ENCODE data around the gene APOH. TPM values are rescaled to one million over a fixed set of nuclear protein-coding genes. Genes with fewer than 3 reads are reported as not detected.

The APOH gene
- total RNA-seq, 2 experiments from 2014 or later = not detected

DNA sequence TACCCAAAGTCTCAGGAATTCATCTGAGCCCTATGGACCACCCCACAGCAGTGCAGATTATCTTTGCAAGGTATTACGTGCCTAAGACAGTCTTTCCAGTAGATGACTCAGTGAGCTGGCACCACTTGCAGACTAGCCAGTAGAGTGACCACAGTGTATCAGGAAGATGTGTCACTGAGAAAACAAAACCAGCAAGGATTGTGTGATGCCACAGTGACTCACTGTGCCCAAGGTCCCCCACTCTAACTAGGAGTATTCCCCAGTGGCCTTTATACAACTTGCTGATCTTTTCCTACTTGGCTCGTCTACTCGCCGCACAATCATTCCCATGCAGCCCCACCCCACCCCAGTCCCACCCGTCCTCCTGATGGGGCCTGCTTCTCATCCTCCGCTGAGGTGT lies 46.4 kb upstream of the APOH start:
- H3K27me3 Mint-ChIP-seq = no peaks in the 10 kb centered on the region
- no peaks in the 10 kb centered on the region for H3K9me3 Mint-ChIP-seq
- Histone ChIP-seq H3K9me3 (ENCODE audit: control insufficient read depth in 1 of 2, insufficient read depth in 1 of 2, low read length in 2 of 2) (peaks cover 0 to 4% of the 10 kb centered on the region in 2 experiments), H3K36me3 (ENCODE audit: insufficient read depth, low read length) (no peaks in the 10 kb centered on the region), H3K27ac (ENCODE audit: low read depth in 1 of 2, low read length in 2 of 2) (no peak overlapping the region), H3K4me1 (ENCODE audit: insufficient read depth, low read length) (no peaks in the 10 kb centered on the region), H3K27me3 (ENCODE audit: control insufficient read depth in 1 of 2, insufficient read depth in 2 of 2, low read length in 2 of 2) (no peaks in the 10 kb centered on the region), H3K4me3 (ENCODE audit: low read length) (no peak overlapping the region)
- no peak overlapping the region for H3K27ac Mint-ChIP-seq
- DNase-seq = no peak
- no peak overlapping the region for H3K4me3 Mint-ChIP-seq
- no peak for ATAC-seq (ENCODE audit: poor library complexity)
- no peaks in the 10 kb centered on the region for H3K4me1 Mint-ChIP-seq (ENCODE audit: low read depth)
- H3K36me3 Mint-ChIP-seq (ENCODE audit: low read depth) = no peaks in the 10 kb centered on the region
- ChIA-PET POLR2A (no interaction called here), CTCF (interaction anchor here (1.1 to 1.2 kb wide), 2 partner anchors 11 to 349 kb away, joined by 3 read pairs; no protein-coding TSS in a partner anchor)
- TF ChIP-seq, protein P1, sequence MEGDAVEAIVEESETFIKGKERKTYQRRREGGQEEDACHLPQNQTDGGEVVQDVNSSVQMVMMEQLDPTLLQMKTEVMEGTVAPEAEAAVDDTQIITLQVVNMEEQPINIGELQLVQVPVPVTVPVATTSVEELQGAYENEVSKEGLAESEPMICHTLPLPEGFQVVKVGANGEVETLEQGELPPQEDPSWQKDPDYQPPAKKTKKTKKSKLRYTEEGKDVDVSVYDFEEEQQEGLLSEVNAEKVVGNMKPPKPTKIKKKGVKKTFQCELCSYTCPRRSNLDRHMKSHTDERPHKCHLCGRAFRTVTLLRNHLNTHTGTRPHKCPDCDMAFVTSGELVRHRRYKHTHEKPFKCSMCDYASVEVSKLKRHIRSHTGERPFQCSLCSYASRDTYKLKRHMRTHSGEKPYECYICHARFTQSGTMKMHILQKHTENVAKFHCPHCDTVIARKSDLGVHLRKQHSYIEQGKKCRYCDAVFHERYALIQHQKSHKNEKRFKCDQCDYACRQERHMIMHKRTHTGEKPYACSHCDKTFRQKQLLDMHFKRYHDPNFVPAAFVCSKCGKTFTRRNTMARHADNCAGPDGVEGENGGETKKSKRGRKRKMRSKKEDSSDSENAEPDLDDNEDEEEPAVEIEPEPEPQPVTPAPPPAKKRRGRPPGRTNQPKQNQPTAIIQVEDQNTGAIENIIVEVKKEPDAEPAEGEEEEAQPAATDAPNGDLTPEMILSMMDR (IDR thresholded peaks at IDR 0.05) = no peak
- intact Hi-C loops (cut with DNase I, micrococcal nuclease) = no loop called here

DNA sequence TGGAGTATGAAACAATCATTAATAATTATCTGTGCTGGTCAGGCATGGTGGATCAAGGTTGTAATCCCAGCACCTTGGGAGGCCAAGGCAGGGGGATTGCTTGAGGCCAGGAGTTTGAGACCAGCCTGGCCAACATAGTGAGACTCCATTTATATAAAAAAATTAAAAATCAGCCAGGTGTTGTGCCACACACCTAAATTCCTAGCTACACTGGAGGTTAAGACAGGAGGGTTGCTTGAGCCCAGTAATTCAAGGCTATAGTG lies 44.3 kb upstream of the APOH start:
- intact Hi-C loops (cut with DNase I, micrococcal nuclease) = no loop called here
- no peak overlapping the region for H3K27ac ChIP-seq (ENCODE audit: low read depth in 1 of 2, low read length in 2 of 2)
- H3K27ac Mint-ChIP-seq = no peak overlapping the region
- TF ChIP-seq, protein P1 (IDR thresholded peaks at IDR 0.05) = no peak
- H3K27me3 ChIP-seq (ENCODE audit: control insufficient read depth in 1 of 2, insufficient read depth in 2 of 2, low read length in 2 of 2) = no peaks in the 10 kb centered on the region
- no peak overlapping the region for H3K4me3 ChIP-seq (ENCODE audit: low read length)
- H3K4me1 ChIP-seq (ENCODE audit: insufficient read depth, low read length) = no peaks in the 10 kb centered on the region
- H3K9me3 ChIP-seq (ENCODE audit: control insufficient read depth in 1 of 2, insufficient read depth in 1 of 2, low read length in 2 of 2) = peaks cover 0 to 4% of the 10 kb centered on the region in 2 experiments
- ChIA-PET POLR2A (no interaction called here), CTCF (no interaction called here)
- no peaks in the 10 kb centered on the region for H3K27me3 Mint-ChIP-seq
- no peak overlapping the region for H3K4me3 Mint-ChIP-seq
- no peaks in the 10 kb centered on the region for H3K36me3 ChIP-seq (ENCODE audit: insufficient read depth, low read length)
- no peak for DNase-seq
- H3K4me1 Mint-ChIP-seq (ENCODE audit: low read depth) = no peaks in the 10 kb centered on the region
- H3K9me3 Mint-ChIP-seq = no peaks in the 10 kb centered on the region
- no peak for ATAC-seq (ENCODE audit: poor library complexity)
- H3K36me3 Mint-ChIP-seq (ENCODE audit: low read depth) = no peaks in the 10 kb centered on the region

DNA sequence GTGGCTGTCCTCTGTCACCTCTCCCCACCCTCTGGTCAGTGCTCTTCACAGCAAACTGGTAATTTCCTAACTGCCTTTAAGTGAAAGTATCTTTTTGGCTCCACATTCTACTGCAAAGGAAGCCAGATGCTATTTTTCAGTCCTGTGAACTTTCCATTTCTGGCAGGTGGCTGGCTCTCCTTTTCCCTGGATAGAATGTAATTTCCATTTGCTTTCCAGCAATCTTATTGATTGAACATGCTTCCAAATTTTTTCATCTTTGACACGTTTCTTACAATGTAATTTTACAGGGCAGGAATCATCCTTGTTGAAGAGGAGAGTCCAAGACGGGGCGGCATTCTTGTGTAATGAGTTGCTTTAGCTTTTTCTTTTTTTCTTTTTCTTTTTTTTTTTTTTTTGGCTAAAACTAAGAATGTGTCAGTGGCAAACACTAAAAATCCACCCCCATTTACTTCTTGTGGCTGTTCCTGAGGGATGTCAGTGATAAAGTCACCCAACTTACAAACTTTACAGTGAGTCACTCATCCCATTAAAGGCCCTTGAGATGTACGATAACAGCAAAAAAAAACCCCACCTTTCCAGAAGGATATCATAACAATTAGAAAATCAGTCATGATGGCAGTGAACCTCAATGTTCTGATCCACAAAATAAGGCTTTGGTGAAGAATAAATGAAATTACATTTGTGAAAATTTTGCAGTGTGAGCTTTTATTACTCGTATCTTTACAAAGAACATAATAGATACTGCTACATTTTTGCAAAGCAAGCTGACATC lies 43.8 kb upstream of the APOH start:
- intact Hi-C loops (cut with DNase I, micrococcal nuclease) = no loop called here
- Mint-ChIP-seq H3K9me3 (no peaks in the 10 kb centered on the region), H3K36me3 (ENCODE audit: low read depth) (no peaks in the 10 kb centered on the region), H3K4me1 (ENCODE audit: low read depth) (no peaks in the 10 kb centered on the region), H3K4me3 (no peak overlapping the region), H3K27me3 (no peaks in the 10 kb centered on the region), H3K27ac (no peak overlapping the region)
- peaks cover 0 to 4% of the 10 kb centered on the region in 2 experiments for H3K9me3 ChIP-seq (ENCODE audit: control insufficient read depth in 1 of 2, insufficient read depth in 1 of 2, low read length in 2 of 2)
- no peaks in the 10 kb centered on the region for H3K36me3 ChIP-seq (ENCODE audit: insufficient read depth, low read length)
- H3K4me3 ChIP-seq (ENCODE audit: low read length) = no peak overlapping the region
- no peaks in the 10 kb centered on the region for H3K4me1 ChIP-seq (ENCODE audit: insufficient read depth, low read length)
- no peak for ATAC-seq (ENCODE audit: poor library complexity)
- no peaks in the 10 kb centered on the region for H3K27me3 ChIP-seq (ENCODE audit: control insufficient read depth in 1 of 2, insufficient read depth in 2 of 2, low read length in 2 of 2)
- CTCF ChIA-PET = interaction anchor here (0.7 kb wide), 1 partner anchor 15 kb away, joined by 3 read pairs; no protein-coding TSS in a partner anchor
- POLR2A ChIA-PET = no interaction called here
- TF ChIP-seq, protein P1 (IDR thresholded peaks at IDR 0.05) = no peak
- no peak for DNase-seq
- H3K27ac ChIP-seq (ENCODE audit: low read depth in 1 of 2, low read length in 2 of 2) = no peak overlapping the region
